ENCODE measurements around the gene SH3BP5.

The SH3BP5 gene

GRCh38 chr3:15313461-15313860 lies 18.9 kb downstream of the SH3BP5 start:
- DNase-seq = peak in 1 of 2 donors; percentile 59
- Histone ChIP-seq H3K4me3 (no peak overlapping the region), H3K4me1 (peaks cover 0 to 74% (median 42%) of the 10 kb centered on the region in 4 donors), H3K9me3 (no peaks in the 10 kb centered on the region), H3K36me3 (peaks cover 0 to 7% (median 0%) of the 10 kb centered on the region in 3 donors), H3K27ac (peak overlapping the region; percentile 73 to 80), H3K27me3 (no peaks in the 10 kb centered on the region)
- no peak for TF ChIP-seq CTCF (IDR thresholded peaks at IDR 0.05)
- intact Hi-C loops (cut with DNase I; ENCODE audit: low total_unique reads) = no loop called here

GRCh38 chr3:15312550-15312949 lies 19.8 kb downstream of the SH3BP5 start:
- Histone ChIP-seq H3K36me3 (peaks cover 0 to 7% (median 0%) of the 10 kb centered on the region in 3 donors), H3K27ac (peak overlapping the region in 1 of 2 donors; percentile 19), H3K9me3 (no peaks in the 10 kb centered on the region), H3K4me3 (no peak overlapping the region), H3K4me1 (peaks cover 0 to 65% (median 36%) of the 10 kb centered on the region in 4 donors), H3K27me3 (no peaks in the 10 kb centered on the region)
- intact Hi-C loops (cut with DNase I; ENCODE audit: low total_unique reads) = no loop called here
- DNase-seq = no peak
- no peak for TF ChIP-seq CTCF (IDR thresholded peaks at IDR 0.05)

- TF ChIP-seq CTCF (IDR thresholded peaks at IDR 0.05) = no peak
- no peak overlapping the region for H3K4me3 ChIP-seq
- no peaks in the 10 kb centered on the region for H3K9me3 ChIP-seq
- H3K27me3 ChIP-seq = no peaks in the 10 kb centered on the region
- peak in 1 of 2 donors; percentile 52 for DNase-seq
- H3K27ac ChIP-seq = peak overlapping the region in 1 of 2 donors; percentile 46
- peaks cover 0 to 7% (median 0%) of the 10 kb centered on the region in 3 donors for H3K36me3 ChIP-seq
- H3K4me1 ChIP-seq = peaks cover 0 to 49% (median 29%) of the 10 kb centered on the region in 4 donors
- intact Hi-C loops (cut with DNase I; ENCODE audit: low total_unique reads) = no loop called here
Observed at GRCh38 chr3:15310491-15311370, 21.7 kb downstream of the SH3BP5 start.

GRCh38 chr3:15309662-15310335 lies 22.6 kb downstream of the SH3BP5 start:
- intact Hi-C loops (cut with DNase I; ENCODE audit: low total_unique reads) = no loop called here
- TF ChIP-seq CTCF (IDR thresholded peaks at IDR 0.05) = no peak
- Histone ChIP-seq H3K4me1 (peaks cover 0 to 40% (median 20%) of the 10 kb centered on the region in 4 donors), H3K27me3 (no peaks in the 10 kb centered on the region), H3K9me3 (no peaks in the 10 kb centered on the region), H3K27ac (peak overlapping the region in 1 of 2 donors; percentile 46), H3K36me3 (peaks cover 0 to 7% (median 0%) of the 10 kb centered on the region in 3 donors), H3K4me3 (no peak overlapping the region)
- DNase-seq = peak in 1 of 2 donors; percentile 61

GRCh38 chr3:15307580-15307979 lies 24.8 kb downstream of the SH3BP5 start:
- no peak for TF ChIP-seq CTCF (IDR thresholded peaks at IDR 0.05)
- Histone ChIP-seq H3K4me3 (no peak overlapping the region), H3K36me3 (peaks cover 9 to 26% (median 18%) of the 10 kb centered on the region in 3 donors), H3K27ac (no peak overlapping the region), H3K4me1 (peaks cover 0 to 25% (median 11%) of the 10 kb centered on the region in 4 donors), H3K9me3 (no peaks in the 10 kb centered on the region), H3K27me3 (no peaks in the 10 kb centered on the region)
- peak in 1 of 2 donors; percentile 61 for DNase-seq
- intact Hi-C loops (cut with DNase I; ENCODE audit: low total_unique reads) = no loop called here
